ENCODE data around the gene ACOX2. TPM values are rescaled to one million over a fixed set of nuclear protein-coding genes. Genes with fewer than 3 reads are reported as not detected.
A peak's percentile ranks its signal among the peaks of the same experiment; 100 is the strongest.

ACOX2 gene
- total RNA-seq, 6 experiments from 2014 or later = 9.7 to 15.4 (median 11.8) TPM

DNA sequence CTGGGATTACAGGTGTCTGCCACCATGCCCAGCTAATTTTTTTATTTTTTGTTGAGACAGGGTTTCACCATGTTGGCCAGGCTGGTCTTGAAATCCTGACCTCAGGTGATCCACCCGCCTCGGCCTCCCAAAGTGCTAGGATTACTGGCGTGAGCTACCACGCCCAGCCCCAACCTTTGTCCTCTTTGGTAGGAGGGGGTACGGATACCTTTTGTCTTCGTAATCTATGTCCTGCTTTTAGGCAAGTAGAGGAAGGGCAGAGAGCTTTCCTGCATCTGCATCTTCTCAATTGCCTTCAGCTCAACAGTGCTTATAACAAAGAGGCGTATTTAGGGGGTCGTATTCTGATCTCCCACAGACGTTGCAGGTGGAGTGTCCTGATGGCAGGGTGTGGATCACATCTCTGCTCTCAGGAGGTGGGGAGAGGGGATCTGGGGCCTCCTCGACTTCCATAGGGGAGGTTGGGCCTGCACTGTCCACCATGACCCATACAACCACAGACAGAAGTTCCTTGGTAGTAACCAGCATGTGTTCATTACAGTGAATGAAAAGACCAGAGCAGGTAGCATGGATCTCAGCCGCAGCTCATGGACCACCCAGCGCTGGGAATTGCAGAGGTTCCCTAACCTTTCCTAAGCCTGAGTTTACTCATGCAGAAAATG lies 66.5 kb downstream of the ACOX2 start:
- no peak for DNase-seq
- no peak overlapping the region; the same call in 1 of the 2 replicates for H3K4me3 Mint-ChIP-seq
- no peaks in the 10 kb centered on the region for H3K36me3 Mint-ChIP-seq (ENCODE audit: low read depth)
- H3K27ac Mint-ChIP-seq = no peak overlapping the region
- H3K9me3 Mint-ChIP-seq = no peaks in the 10 kb centered on the region
- H3K4me1 Mint-ChIP-seq (ENCODE audit: low read depth) = peaks cover 16% of the 10 kb centered on the region
- TF ChIP-seq, protein P1, sequence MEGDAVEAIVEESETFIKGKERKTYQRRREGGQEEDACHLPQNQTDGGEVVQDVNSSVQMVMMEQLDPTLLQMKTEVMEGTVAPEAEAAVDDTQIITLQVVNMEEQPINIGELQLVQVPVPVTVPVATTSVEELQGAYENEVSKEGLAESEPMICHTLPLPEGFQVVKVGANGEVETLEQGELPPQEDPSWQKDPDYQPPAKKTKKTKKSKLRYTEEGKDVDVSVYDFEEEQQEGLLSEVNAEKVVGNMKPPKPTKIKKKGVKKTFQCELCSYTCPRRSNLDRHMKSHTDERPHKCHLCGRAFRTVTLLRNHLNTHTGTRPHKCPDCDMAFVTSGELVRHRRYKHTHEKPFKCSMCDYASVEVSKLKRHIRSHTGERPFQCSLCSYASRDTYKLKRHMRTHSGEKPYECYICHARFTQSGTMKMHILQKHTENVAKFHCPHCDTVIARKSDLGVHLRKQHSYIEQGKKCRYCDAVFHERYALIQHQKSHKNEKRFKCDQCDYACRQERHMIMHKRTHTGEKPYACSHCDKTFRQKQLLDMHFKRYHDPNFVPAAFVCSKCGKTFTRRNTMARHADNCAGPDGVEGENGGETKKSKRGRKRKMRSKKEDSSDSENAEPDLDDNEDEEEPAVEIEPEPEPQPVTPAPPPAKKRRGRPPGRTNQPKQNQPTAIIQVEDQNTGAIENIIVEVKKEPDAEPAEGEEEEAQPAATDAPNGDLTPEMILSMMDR (IDR thresholded peaks at IDR 0.05) = no peak
- peaks cover 6% of the 10 kb centered on the region for H3K27me3 Mint-ChIP-seq (ENCODE audit: insufficient read depth)

- Mint-ChIP-seq H3K9me3 (no peaks in the 10 kb centered on the region), H3K36me3 (ENCODE audit: low read depth) (no peaks in the 10 kb centered on the region), H3K27ac (no peak overlapping the region), H3K4me3 (no peak overlapping the region), H3K4me1 (ENCODE audit: low read depth) (peaks cover 17% of the 10 kb centered on the region), H3K27me3 (ENCODE audit: insufficient read depth) (peaks cover 2% of the 10 kb centered on the region; the same call in 1 of the 2 replicates)
- TF ChIP-seq, protein P1 (IDR thresholded peaks at IDR 0.05) = no peak
- DNase-seq = no peak
Measured at GRCh38 chr3:58469096-58469495, 67.9 kb downstream of the ACOX2 start.

DNA sequence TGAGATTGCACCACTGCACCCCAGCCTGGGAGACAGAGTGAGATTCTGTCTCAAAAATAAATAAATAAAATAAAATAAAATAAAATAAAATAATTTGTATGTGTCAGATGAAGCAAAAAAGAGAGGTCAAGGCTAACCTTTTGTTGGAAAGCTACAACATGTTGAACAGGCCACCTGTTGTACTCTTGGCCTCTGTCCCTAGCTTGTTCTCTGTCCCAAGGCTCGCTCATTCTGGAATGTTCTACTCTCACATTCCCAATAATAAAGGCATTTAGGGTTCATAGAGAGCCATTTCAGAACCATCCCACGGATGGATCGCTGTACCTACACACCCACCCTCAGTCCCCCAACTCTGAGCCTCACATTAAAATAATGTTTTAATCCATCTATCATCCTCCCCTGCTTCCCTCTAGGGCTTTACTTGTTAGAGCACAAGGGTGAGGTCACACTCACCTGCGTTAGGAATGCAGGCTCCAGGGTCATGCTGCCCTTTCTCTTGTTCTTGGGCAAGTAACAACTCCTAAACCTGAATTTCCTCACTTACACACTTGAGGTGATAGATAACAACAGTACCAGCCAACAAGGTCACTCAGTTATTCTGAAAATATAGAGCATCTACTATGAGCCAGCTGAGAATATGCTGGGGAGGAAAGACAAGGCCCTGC lies 70.0 kb downstream of the ACOX2 start:
- TF ChIP-seq, protein P1 (IDR thresholded peaks at IDR 0.05) = no peak
- no peaks in the 10 kb centered on the region for H3K27me3 Mint-ChIP-seq (ENCODE audit: insufficient read depth)
- H3K4me3 Mint-ChIP-seq = no peak overlapping the region
- no peak overlapping the region for H3K27ac Mint-ChIP-seq
- H3K4me1 Mint-ChIP-seq (ENCODE audit: low read depth) = peaks cover 31% of the 10 kb centered on the region
- no peaks in the 10 kb centered on the region for H3K36me3 Mint-ChIP-seq (ENCODE audit: low read depth)
- DNase-seq = no peak
- no peaks in the 10 kb centered on the region for H3K9me3 Mint-ChIP-seq

DNA sequence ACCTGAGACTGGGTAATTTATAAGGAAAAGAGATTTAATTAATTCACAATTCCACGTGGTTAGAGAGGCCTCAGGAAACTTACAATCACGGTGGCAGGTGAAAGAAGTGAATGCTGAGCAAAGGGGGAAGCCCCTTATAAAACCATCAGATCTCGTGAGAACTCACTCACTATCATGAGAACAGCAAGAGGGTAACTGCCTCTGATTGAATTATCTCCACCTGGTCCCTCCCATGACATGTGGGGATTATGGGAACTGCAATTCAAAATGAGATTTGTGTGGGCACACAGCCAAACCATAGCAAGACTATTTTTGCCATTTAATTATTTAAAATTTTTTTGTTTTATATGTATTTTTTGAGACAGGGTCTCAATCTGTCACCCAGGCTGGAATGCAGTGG lies 72.1 kb downstream of the ACOX2 start:
- H3K27ac Mint-ChIP-seq = no peak overlapping the region
- no peaks in the 10 kb centered on the region for H3K9me3 Mint-ChIP-seq
- no peak overlapping the region for H3K4me3 Mint-ChIP-seq
- DNase-seq = no peak
- H3K36me3 Mint-ChIP-seq (ENCODE audit: low read depth) = no peaks in the 10 kb centered on the region
- H3K4me1 Mint-ChIP-seq (ENCODE audit: low read depth) = peaks cover 16% of the 10 kb centered on the region
- no peaks in the 10 kb centered on the region for H3K27me3 Mint-ChIP-seq (ENCODE audit: insufficient read depth)
- TF ChIP-seq, protein P1 (IDR thresholded peaks at IDR 0.05) = peak; percentile 51

GRCh38 chr3:58463942-58464271 lies 73.1 kb downstream of the ACOX2 start:
- no peaks in the 10 kb centered on the region for H3K9me3 Mint-ChIP-seq
- H3K27me3 Mint-ChIP-seq (ENCODE audit: insufficient read depth) = no peaks in the 10 kb centered on the region
- TF ChIP-seq, protein P1 (IDR thresholded peaks at IDR 0.05) = no peak; the same call in none of the 2 replicates
- DNase-seq = no peak
- no peak overlapping the region for H3K27ac Mint-ChIP-seq
- peak overlapping the region; percentile 73; the same call in 1 of the 2 replicates for H3K4me3 Mint-ChIP-seq
- no peaks in the 10 kb centered on the region for H3K36me3 Mint-ChIP-seq (ENCODE audit: low read depth)
- peaks cover 16% of the 10 kb centered on the region for H3K4me1 Mint-ChIP-seq (ENCODE audit: low read depth)

Measured in HFFc6 (cell line).